ENCODE data around the gene PRELID3B. TPM values are rescaled to one million over a fixed set of nuclear protein-coding genes. Genes with fewer than 3 reads are reported as not detected.
A peak's percentile ranks its signal among the peaks of the same experiment; 100 is the strongest.

The PRELID3B gene
- total and polyA plus RNA-seq, 8 donors = 49.6 to 63.1 (median 55.3) TPM

DNA sequence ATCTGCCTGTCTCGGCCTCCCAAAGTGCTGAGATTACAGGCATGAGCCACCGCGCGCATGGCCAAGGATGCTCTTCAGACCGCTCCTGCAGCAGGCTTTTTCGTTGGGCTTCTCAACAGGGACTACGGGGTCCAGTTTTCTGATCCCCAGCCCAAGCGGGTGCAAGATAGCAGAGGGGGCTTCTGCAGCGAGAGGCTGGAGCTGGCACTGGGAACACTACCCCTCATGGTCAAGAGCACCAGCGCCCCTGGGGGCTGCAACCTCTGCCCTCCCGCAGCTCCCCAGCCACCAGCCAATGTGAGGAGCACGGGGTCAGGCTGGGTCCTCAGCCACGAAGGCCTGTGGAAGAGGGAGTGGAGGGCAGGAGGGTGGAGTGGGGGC lies 41.5 kb downstream of the PRELID3B start:
- Histone ChIP-seq H3K27me3 (no peaks in the 10 kb centered on the region), H3K4me1 (peaks cover 16 to 40% of the 10 kb centered on the region in 2 donors), H3K36me3 (peaks cover 0 to 80% of the 10 kb centered on the region in 2 donors), H3K9me3 (no peaks in the 10 kb centered on the region), H3K27ac (no peak overlapping the region), H3K4me3 (no peak overlapping the region)
- DNase-seq (no peak), ATAC-seq (no peak)
- intact Hi-C loops (cut with DNase I) = no loop called here
- TF ChIP-seq CTCF (IDR thresholded peaks at IDR 0.05) = no peak

- Histone ChIP-seq H3K4me3 (no peak overlapping the region), H3K36me3 (peaks cover 0 to 87% of the 10 kb centered on the region in 2 donors), H3K27ac (no peak overlapping the region), H3K4me1 (peaks cover 9 to 33% of the 10 kb centered on the region in 2 donors), H3K27me3 (no peaks in the 10 kb centered on the region), H3K9me3 (no peaks in the 10 kb centered on the region)
- intact Hi-C loops (cut with DNase I) = no loop called here
- DNase-seq = no peak
- no peak for ATAC-seq
- TF ChIP-seq CTCF (IDR thresholded peaks at IDR 0.05) = no peak
These were observed 42.3 kb downstream of the PRELID3B start for GRCh38 chr20:59000326-59000725.

DNA sequence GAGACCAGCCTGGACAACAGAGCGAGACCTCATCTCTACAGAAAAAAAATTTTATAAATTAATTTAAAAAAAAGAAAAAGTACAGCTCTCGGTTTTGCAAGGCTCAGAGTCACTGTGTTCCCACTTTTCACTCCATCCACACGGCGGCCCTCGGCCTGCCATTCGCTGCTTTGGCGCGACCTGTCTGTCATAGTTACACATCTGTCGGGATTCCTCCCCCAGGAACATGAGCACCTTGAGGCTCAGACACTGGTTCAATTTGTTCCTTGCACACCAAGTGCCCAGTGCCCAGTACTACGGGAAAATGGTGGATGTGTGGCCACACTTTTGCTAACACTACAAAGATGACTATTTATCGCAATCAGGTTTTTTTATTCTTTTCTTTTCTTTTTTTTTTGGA lies 43.9 kb downstream of the PRELID3B start:
- H3K4me3 ChIP-seq = no peak overlapping the region
- no peaks in the 10 kb centered on the region for H3K27me3 ChIP-seq
- H3K9me3 ChIP-seq = no peaks in the 10 kb centered on the region
- no peak for TF ChIP-seq CTCF (IDR thresholded peaks at IDR 0.05)
- H3K4me1 ChIP-seq = peaks cover 0 to 16% of the 10 kb centered on the region in 2 donors
- no peak for ATAC-seq
- intact Hi-C loops (cut with DNase I) = no loop called here
- peaks cover 0 to 100% of the 10 kb centered on the region in 2 donors for H3K36me3 ChIP-seq
- no peak overlapping the region for H3K27ac ChIP-seq
- no peak for DNase-seq

DNA sequence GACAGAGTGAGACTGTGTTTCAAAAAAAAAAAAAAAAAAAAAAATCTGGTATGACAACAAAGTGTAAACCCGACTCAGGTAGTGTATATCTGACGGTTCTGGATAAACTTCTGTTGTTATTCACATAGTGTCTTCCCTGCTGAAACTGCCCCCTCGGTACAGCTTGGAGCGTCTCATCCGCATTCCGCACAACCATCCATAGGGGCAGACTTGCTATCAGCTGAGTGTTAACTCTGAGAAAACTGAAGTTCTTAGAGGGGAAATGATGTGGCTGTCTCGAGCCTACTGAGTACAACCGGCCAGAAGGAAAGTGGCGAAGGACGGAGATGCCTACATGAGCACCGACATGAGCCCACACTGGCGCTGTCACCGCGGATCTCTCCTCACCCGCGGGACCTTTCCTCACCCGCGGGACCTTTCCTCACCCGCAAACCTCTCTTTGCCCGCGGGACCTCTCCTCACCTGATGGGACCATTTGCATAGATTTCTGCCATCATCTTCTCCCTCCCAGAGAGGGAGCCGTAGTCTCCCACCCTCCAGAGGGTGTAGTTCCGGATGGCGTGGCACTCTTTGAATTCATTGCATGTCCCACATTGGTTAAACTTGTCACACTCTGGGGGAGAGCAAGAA lies 45.3 kb downstream of the PRELID3B start:
- Histone ChIP-seq H3K9me3 (no peaks in the 10 kb centered on the region), H3K36me3 (peaks cover 0 to 100% of the 10 kb centered on the region in 2 donors), H3K27ac (no peak overlapping the region), H3K27me3 (no peaks in the 10 kb centered on the region), H3K4me1 (peaks cover 0 to 2% of the 10 kb centered on the region in 2 donors), H3K4me3 (no peak overlapping the region)
- ATAC-seq = no peak
- no peak for TF ChIP-seq CTCF (IDR thresholded peaks at IDR 0.05)
- DNase-seq = peak in 1 of 4 donors; percentile 53
- intact Hi-C loops (cut with DNase I) = no loop called here

- Histone ChIP-seq H3K27ac (no peak overlapping the region), H3K36me3 (peaks cover 0 to 100% of the 10 kb centered on the region in 2 donors), H3K9me3 (no peaks in the 10 kb centered on the region), H3K4me3 (no peak overlapping the region), H3K4me1 (no peaks in the 10 kb centered on the region), H3K27me3 (no peaks in the 10 kb centered on the region)
- intact Hi-C loops (cut with DNase I) = no loop called here
- DNase-seq = no peak
- no peak for ATAC-seq
- TF ChIP-seq CTCF (IDR thresholded peaks at IDR 0.05) = no peak
These were observed 46.4 kb downstream of the PRELID3B start for GRCh38 chr20:58996226-58996611.
